ENCODE data around the gene BMPR1B. TPM values are rescaled to one million over a fixed set of nuclear protein-coding genes. Genes with fewer than 3 reads are reported as not detected.
A peak's percentile ranks its signal among the peaks of the same experiment; 100 is the strongest.

The BMPR1B gene
- total and polyA plus RNA-seq, 9 of the 15 experiments (the other 6 are each of a cell fraction or from before 2014, with no cell fraction given): 0.01 TPM; not detected in 8

DNA sequence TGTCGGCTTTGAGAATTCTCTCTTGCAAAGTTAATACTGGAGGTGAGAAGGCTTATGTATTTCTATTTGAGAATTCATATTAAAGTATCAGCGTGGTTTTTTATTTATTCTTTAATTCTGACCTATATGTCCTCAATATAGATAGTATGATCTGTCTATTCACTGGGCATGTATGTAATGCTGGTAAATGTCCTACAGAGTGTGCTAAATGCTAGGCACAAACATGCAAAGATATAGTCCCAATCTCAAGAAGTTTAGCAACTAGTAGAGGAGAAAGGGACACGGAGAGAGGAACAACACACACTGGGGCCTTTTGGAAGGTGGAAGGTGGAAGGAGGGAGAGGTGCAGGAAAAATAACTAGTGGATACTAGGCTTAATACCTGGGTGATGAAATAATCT, 11.0 kb upstream of the BMPR1B start (continued):
- TF ChIP-seq REST (IDR thresholded peaks at IDR 0.05; ENCODE audit: borderline replicate concordance) (peak; percentile 6; the same call in 1 of the 2 replicates), REST (CRISPR knock-in tag; IDR thresholded peaks at IDR 0.05; ENCODE audit: low read depth) (no peak), ZNF212 (CRISPR knock-in tag; IDR thresholded peaks at IDR 0.05) (no peak)
